Stomach (tissue), 9 donors: Measurements from ENCODE around the gene CHRM4. TPM values are rescaled to one million over a fixed set of nuclear protein-coding genes. Genes with fewer than 3 reads are reported as not detected.

Experiments
- DNase-seq, 2 donors: peaks; one replicate each; pipeline versions ENCODE4 v3.0.0 to v3.0.0-alpha.2; 2013 to 2019
- H3K27ac ChIP-seq, 5 donors: fragments of 200-600 bp in 4 of 5; sonication (generic) in 4 of 5; one replicate each; pipeline ENCODE4 v1.5.1; 2013 to 2019; ENCODE audit warnings: mild to moderate bottlenecking in 1 of 5, moderate library complexity in 1 of 5
- H3K27me3 ChIP-seq, 3 donors: fragments of 200-600 bp; sonication (generic); one replicate each; pipeline ENCODE4 v1.5.1; 2017 to 2019; ENCODE audit warnings: mixed run types in 1 of 3
- H3K36me3 ChIP-seq, 4 donors: fragments of 200-600 bp; sonication (generic); 1 replicate in 3 of 4; 2 replicates in 1 of 4; pipeline ENCODE4 v1.5.1; 2016 to 2019
- H3K4me1 ChIP-seq, 4 donors: fragments of 200-600 bp; sonication (generic); one replicate each; pipeline ENCODE4 v1.5.1; 2016 to 2019
- H3K4me3 ChIP-seq, 4 donors: fragments of 200-600 bp; sonication (generic) in 3 of 4; one replicate each; pipeline ENCODE4 v1.5.1; 2016 to 2019; ENCODE audit warnings: mild to moderate bottlenecking in 1 of 4
- H3K9me3 ChIP-seq, 4 donors: fragments of 200-600 bp; sonication (generic); one replicate each; pipeline ENCODE4 v1.5.1; 2016 to 2019
- EP300 ChIP-seq: sonication (generic); formaldehyde crosslinking; IDR thresholded peaks from one replicate; pipeline ENCODE4 v1.6.1; 2017; ENCODE audit warnings: antibody characterized with exemption
- POLR2A ChIP-seq, 4 donors: fragments of 450-650 bp; IDR thresholded peaks; one replicate each; pipeline ENCODE4 v1.6.1; 2016; ENCODE audit warnings: antibody characterized with exemption in 4 of 4, control low read depth in 2 of 4, mild to moderate bottlenecking in 1 of 4, moderate library complexity in 1 of 4
- POLR2AphosphoS5 ChIP-seq, 3 donors: sonication (generic); formaldehyde crosslinking; IDR thresholded peaks; one replicate each; pipeline ENCODE4 v1.6.1; 2016; ENCODE audit warnings: antibody characterized with exemption in 3 of 3
- WGBS, 5 donors: extraction: QIAGEN DNeasy Blood & Tissue Kit in 3 of 5; methylation state at CpG; one replicate each; pipeline versions ENCODE4 v1.1.5 to v1.1.7; 2013 to 2018; 5-methylcytosine and 5-hydroxymethylcytosine counted together
- intact Hi-C: fragments of 100-400 bp; cut with DNase I; formaldehyde crosslinking; loops from one replicate; pipeline ENCODE4 v1.15.1; 2023; ENCODE audit warnings: low total_unique reads
- polyA plus RNA-seq, 3 donors: library from polyadenylated mRNA; stranded (reverse); fragments of 200-250 nt; gene quantifications; one replicate each; pipeline ENCODE4 v1.2.3, GENCODE V29; 2013
- total RNA-seq, 5 donors: library from RNA; depleted of rRNA; stranded (reverse); fragments of >200 nt; gene quantifications; one replicate each; pipeline versions ENCODE4 v1.1.0 to v1.2.3, GENCODE V29; 2014 to 2016
- TF ChIP-seq, protein P1 (sequence below), 7 experiments: fragments of 450-650 bp in 4 of 7; fragments of 200-600 bp in 3 of 7; sonication (generic) in 3 of 7; IDR thresholded peaks; one replicate each; pipeline ENCODE4 v1.5.1; 2016 to 2019; ENCODE audit warnings: antibody characterized with exemption in 7 of 7, control low read depth in 2 of 7, mild to moderate bottlenecking in 1 of 7
- donor health status: healthy with polysubstance abuse.
- donor health status: Bipolar disorder and iron deficiency.
- donor health status: healthy.

The CHRM4 gene
- total and polyA plus RNA-seq, 8 donors, result 0.37 to 2.8 TPM; not detected in 6

DNA sequence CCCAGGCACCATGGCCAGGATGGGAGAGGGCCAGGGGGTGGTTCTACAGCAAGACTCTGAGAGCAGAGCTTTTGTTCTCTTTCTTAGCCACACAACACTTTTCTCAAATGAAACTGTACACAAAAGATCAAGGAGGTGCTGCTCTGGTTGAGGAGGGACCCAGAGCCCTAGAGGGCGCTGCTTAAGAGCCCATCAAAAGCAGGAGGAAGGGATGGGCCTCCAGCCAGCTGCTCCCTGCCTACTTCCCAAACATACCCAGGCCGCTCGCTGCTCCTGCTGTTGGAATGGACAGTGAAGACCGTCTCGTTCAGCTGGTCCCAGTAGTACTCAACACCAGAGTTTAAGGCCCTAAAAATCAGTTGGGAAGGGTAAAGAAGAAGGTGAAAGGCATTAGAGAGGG, 18.4 kb upstream of the CHRM4 start:
- Histone ChIP-seq H3K36me3 (peaks cover 46 to 99% (median 95%) of the 10 kb centered on the region in 4 donors), H3K9me3 (no peaks in the 10 kb centered on the region), H3K27ac (no peak overlapping the region), H3K27me3 (no peaks in the 10 kb centered on the region), H3K4me1 (no peaks in the 10 kb centered on the region), H3K4me3 (no peak overlapping the region)
- intact Hi-C loops, result no loop called here
- DNase-seq, result no peak
- 57 to 91% (median 72%) methylated on average over 5 of the region's 5 CpGs for WGBS, 5 donors
- TF ChIP-seq, protein P1, sequence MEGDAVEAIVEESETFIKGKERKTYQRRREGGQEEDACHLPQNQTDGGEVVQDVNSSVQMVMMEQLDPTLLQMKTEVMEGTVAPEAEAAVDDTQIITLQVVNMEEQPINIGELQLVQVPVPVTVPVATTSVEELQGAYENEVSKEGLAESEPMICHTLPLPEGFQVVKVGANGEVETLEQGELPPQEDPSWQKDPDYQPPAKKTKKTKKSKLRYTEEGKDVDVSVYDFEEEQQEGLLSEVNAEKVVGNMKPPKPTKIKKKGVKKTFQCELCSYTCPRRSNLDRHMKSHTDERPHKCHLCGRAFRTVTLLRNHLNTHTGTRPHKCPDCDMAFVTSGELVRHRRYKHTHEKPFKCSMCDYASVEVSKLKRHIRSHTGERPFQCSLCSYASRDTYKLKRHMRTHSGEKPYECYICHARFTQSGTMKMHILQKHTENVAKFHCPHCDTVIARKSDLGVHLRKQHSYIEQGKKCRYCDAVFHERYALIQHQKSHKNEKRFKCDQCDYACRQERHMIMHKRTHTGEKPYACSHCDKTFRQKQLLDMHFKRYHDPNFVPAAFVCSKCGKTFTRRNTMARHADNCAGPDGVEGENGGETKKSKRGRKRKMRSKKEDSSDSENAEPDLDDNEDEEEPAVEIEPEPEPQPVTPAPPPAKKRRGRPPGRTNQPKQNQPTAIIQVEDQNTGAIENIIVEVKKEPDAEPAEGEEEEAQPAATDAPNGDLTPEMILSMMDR (IDR thresholded peaks at IDR 0.05), result no peak
- TF ChIP-seq EP300, result no peak
- TF ChIP-seq POLR2A (IDR thresholded peaks at IDR 0.05), result no peak
- TF ChIP-seq POLR2AphosphoS5 (IDR thresholded peaks at IDR 0.05), result no peak

DNA sequence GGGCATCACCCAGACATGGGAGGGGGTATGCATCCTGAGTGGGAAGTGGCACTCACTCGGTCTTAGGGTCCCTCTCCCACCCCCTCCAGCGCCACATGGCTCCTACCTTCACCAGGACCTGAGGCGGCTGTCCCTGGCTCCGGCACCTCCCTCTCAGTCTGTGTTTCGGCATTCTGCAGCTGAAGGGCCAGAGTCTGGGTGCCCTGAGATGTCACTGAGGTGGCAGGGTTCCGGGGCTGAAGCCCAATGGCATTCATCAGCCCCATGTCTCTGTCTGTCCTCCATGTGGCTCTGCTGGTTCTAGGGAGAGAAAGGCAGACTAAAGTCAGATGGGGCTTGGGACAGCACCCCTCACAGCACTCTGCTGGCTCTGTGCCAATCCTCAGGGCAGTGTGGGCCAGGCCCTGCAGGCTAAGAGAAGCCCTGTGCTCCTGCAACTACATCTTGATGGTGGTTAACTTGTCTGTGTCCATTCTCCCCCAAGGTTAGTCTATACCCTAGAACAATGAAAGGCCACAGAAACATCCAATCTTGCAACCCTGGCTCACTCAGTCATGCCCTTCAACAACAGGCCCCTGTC, 16.9 kb upstream of the CHRM4 start:
- Histone ChIP-seq H3K4me1 (no peaks in the 10 kb centered on the region), H3K27me3 (no peaks in the 10 kb centered on the region), H3K27ac (no peak overlapping the region), H3K36me3 (peaks cover 38 to 99% (median 95%) of the 10 kb centered on the region in 4 donors), H3K9me3 (no peaks in the 10 kb centered on the region), H3K4me3 (no peak overlapping the region)
- TF ChIP-seq, protein P1 (IDR thresholded peaks at IDR 0.05), result no peak
- TF ChIP-seq POLR2AphosphoS5 (IDR thresholded peaks at IDR 0.05), result no peak
- TF ChIP-seq POLR2A (IDR thresholded peaks at IDR 0.05), result no peak
- TF ChIP-seq EP300, result no peak
- no peak for DNase-seq
- intact Hi-C loops, result no loop called here
- WGBS, 5 donors, result 90 to 100% (median 94%) methylated on average over 5 to 6 of the region's 6 CpGs

DNA sequence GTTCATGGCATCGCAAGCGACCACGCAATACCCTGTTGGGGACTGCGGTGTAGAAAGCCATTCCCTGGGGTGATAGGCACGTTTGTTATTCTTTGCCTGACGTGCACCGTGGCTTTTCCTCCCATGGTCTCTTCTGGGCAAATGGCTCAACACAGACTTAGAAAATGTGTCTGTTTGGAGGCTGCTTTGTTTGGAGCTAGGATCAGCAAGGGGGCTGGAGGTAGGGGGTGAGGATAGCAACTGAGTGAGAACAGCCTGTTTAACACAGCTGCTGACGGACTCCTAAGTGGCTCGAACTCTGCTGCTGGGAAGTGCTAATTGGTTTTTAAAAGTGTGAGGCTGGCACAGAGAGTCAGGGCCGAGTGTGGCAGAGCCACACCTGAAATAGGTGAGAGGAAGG, 16.1 kb upstream of the CHRM4 start:
- H3K27ac ChIP-seq, result no peak overlapping the region

DNA sequence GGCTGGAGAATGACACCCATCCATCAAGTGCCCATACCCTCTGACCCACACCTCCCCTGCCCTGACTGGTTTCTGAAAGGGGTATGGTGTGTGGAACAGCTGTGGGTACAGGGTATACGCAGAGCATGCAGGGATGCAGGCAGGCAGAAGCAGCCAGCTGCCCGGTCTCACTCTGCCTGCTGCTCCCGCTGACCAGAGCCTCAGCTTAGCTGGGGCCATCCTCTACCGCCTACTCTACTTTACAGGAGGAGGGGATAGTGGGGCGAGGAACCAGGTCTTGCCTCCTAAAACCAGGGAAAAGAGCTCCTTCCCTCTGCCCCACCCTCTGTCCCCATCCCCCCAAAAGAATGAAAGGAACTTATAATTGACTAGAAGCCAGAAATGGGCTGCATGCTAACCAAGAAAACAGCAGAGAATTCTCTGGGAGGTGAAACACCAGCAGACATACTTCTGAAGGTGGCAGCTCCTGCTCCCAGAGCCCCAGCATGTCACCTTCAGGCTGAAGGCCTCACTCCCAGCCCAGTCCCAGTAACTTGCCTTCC, 13.0 kb upstream of the CHRM4 start:
- Histone ChIP-seq H3K36me3 (peaks cover 37 to 99% (median 96%) of the 10 kb centered on the region in 4 donors), H3K4me3 (no peak overlapping the region), H3K9me3 (no peaks in the 10 kb centered on the region), H3K27me3 (no peaks in the 10 kb centered on the region), H3K4me1 (no peaks in the 10 kb centered on the region), H3K27ac (no peak overlapping the region)
- TF ChIP-seq POLR2AphosphoS5 (IDR thresholded peaks at IDR 0.05) (no peak), EP300 (no peak), POLR2A (IDR thresholded peaks at IDR 0.05) (no peak)
- TF ChIP-seq, protein P1 (IDR thresholded peaks at IDR 0.05), result no peak
- DNase-seq, result no peak
- intact Hi-C loops, result no loop called here
- WGBS, 5 donors, result 82 to 93% (median 90%) methylated on average over 5 of the region's 5 CpGs

More for the DNA sequence above, 16.1 kb upstream of the CHRM4 start:
- Histone ChIP-seq H3K4me3 (no peak overlapping the region), H3K36me3 (peaks cover 41 to 99% (median 95%) of the 10 kb centered on the region in 4 donors), H3K9me3 (no peaks in the 10 kb centered on the region), H3K27me3 (no peaks in the 10 kb centered on the region), H3K4me1 (no peaks in the 10 kb centered on the region)
- TF ChIP-seq POLR2AphosphoS5 (IDR thresholded peaks at IDR 0.05) (no peak), EP300 (no peak), POLR2A (IDR thresholded peaks at IDR 0.05) (no peak)
- TF ChIP-seq, protein P1 (IDR thresholded peaks at IDR 0.05), result no peak
- no peak for DNase-seq
- intact Hi-C loops, result no loop called here
- WGBS, 5 donors, result 78 to 87% (median 83%) methylated on average over 9 to 10 of the region's 10 CpGs
